Glutamatergic neuron (in vitro differentiated cells): ENCODE data around the gene HNRNPL. TPM values are rescaled to one million over a fixed set of nuclear protein-coding genes. Genes with fewer than 3 reads are reported as not detected.
"Not testable (repeated sequence)": the region's sequence is repeated elsewhere in the genome, so short reads cannot be mapped to it uniquely, and the experiment has no call there.

Experiments used
- DNase-seq: peaks from one replicate; pipeline ENCODE4 v3.0.0; 2022
- H3K27ac Mint-ChIP-seq: one replicate; pipeline ENCODE4 v1.8.0; 2020; ENCODE audit warnings: mild to moderate bottlenecking, mixed read lengths, inconsistent platforms; ENCODE audit not compliant: unreplicated experiment
- H3K27me3 Mint-ChIP-seq: one replicate; pipeline ENCODE4 v1.8.0; 2020; ENCODE audit warnings: mild to moderate bottlenecking, moderate library complexity, mixed read lengths, inconsistent platforms; ENCODE audit not compliant: unreplicated experiment
- H3K36me3 Mint-ChIP-seq: one replicate; pipeline ENCODE4 v1.8.0; 2020; ENCODE audit warnings: mild to moderate bottlenecking, mixed read lengths, inconsistent platforms; ENCODE audit not compliant: unreplicated experiment
- H3K4me1 Mint-ChIP-seq: one replicate; pipeline ENCODE4 v1.8.0; 2020; ENCODE audit warnings: mild to moderate bottlenecking, low read depth, mixed read lengths, inconsistent platforms; ENCODE audit not compliant: unreplicated experiment
- H3K4me3 Mint-ChIP-seq: one replicate; pipeline ENCODE4 v1.8.0; 2020; ENCODE audit warnings: mild to moderate bottlenecking, mixed read lengths, inconsistent platforms; ENCODE audit not compliant: unreplicated experiment
- H3K9me3 Mint-ChIP-seq: one replicate; pipeline ENCODE4 v1.8.0; 2020; ENCODE audit warnings: mild to moderate bottlenecking, moderate library complexity, mixed read lengths, inconsistent platforms; ENCODE audit not compliant: unreplicated experiment
- total RNA-seq: library from RNA; stranded (reverse); fragmentation: NEBNext Ultra II Directional; extraction: Animal tissue kit (Norgen Biotek cat#: 25700); gene quantifications from one replicate; pipeline ENCODE4 v1.2.1, GENCODE V29; 2021; ENCODE audit not compliant: unreplicated experiment
- TF ChIP-seq, protein P1 (sequence below): fragments of 200-600 bp; sonication (generic); IDR thresholded peaks from one replicate; pipeline ENCODE4 v1.5.0; 2021; ENCODE audit not compliant: partially characterized antibody, unreplicated experiment

Gene HNRNPL
- total RNA-seq, 1 donor from 2014 or later: 371 TPM

DNA sequence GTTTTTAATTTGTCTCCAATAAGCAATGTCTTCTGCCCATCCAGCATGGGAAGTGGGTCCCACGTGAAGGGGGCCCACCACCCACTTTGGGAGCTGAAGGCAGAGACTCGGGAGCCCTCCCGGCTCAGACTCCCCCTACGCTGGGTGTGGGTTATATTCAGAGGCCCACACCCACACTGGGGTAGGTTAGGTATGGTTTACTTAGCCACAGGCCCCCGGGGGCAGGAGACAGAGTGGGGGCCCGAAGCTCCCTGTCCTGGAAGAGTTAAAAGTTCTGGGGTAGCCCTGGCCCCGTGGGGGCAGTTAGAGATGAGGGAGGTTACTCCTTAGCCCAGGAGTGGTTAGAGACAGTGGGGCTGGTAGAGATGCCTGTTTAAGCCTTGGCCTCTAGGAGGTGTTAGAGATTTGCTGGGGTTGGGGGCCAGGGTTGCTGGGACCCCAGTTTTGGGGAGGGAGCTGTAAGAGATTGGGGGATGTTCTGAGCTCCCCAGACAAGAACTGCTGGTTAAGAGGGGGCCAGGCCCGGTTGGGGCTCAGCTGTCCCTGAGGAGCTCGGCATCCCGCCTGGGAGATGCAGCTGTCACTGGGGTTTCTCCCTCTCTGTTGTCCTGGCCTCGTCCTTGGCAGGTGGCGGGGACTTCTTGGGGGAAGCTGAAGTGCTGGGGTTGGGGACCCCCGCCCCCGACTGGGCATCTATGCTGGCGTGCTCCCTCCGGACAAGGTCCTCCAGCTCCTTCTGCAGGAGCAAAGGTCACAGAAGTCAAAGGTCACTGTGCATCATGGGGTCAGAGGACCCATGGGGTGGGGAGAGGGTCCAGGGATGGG lies 29.0 kb upstream of the HNRNPL start:
- DNase-seq: no peak
- H3K27ac Mint-ChIP-seq: no peak overlapping the region
- TF ChIP-seq, protein P1, sequence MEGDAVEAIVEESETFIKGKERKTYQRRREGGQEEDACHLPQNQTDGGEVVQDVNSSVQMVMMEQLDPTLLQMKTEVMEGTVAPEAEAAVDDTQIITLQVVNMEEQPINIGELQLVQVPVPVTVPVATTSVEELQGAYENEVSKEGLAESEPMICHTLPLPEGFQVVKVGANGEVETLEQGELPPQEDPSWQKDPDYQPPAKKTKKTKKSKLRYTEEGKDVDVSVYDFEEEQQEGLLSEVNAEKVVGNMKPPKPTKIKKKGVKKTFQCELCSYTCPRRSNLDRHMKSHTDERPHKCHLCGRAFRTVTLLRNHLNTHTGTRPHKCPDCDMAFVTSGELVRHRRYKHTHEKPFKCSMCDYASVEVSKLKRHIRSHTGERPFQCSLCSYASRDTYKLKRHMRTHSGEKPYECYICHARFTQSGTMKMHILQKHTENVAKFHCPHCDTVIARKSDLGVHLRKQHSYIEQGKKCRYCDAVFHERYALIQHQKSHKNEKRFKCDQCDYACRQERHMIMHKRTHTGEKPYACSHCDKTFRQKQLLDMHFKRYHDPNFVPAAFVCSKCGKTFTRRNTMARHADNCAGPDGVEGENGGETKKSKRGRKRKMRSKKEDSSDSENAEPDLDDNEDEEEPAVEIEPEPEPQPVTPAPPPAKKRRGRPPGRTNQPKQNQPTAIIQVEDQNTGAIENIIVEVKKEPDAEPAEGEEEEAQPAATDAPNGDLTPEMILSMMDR: no peak
- H3K4me3 Mint-ChIP-seq: no peak overlapping the region
- peaks cover 3% of the 10 kb centered on the region for H3K9me3 Mint-ChIP-seq
- no peaks in the 10 kb centered on the region for H3K36me3 Mint-ChIP-seq
- no peaks in the 10 kb centered on the region for H3K27me3 Mint-ChIP-seq
- peaks cover 18% of the 10 kb centered on the region for H3K4me1 Mint-ChIP-seq

GRCh38 chr19:38877781-38878574 lies 28.2 kb upstream of the HNRNPL start, which contains the start of gene RINL:
TSS of gene RINL (minus strand) at chr19:38878275. CDS start at chr19:38876742, 1,533 bp downstream.
- DNase-seq: no peak
- H3K9me3 Mint-ChIP-seq: peaks cover 3% of the 10 kb centered on the region
- H3K4me3 Mint-ChIP-seq: peak within 1 kb of the TSS; percentile 6
- H3K36me3 Mint-ChIP-seq: no peaks in the 10 kb centered on the region
- no peaks in the 10 kb centered on the region for H3K27me3 Mint-ChIP-seq
- peak within 1 kb of the TSS; percentile 82 for H3K27ac Mint-ChIP-seq
- TF ChIP-seq, protein P1: no peak
- peaks cover 18% of the 10 kb centered on the region for H3K4me1 Mint-ChIP-seq

DNA sequence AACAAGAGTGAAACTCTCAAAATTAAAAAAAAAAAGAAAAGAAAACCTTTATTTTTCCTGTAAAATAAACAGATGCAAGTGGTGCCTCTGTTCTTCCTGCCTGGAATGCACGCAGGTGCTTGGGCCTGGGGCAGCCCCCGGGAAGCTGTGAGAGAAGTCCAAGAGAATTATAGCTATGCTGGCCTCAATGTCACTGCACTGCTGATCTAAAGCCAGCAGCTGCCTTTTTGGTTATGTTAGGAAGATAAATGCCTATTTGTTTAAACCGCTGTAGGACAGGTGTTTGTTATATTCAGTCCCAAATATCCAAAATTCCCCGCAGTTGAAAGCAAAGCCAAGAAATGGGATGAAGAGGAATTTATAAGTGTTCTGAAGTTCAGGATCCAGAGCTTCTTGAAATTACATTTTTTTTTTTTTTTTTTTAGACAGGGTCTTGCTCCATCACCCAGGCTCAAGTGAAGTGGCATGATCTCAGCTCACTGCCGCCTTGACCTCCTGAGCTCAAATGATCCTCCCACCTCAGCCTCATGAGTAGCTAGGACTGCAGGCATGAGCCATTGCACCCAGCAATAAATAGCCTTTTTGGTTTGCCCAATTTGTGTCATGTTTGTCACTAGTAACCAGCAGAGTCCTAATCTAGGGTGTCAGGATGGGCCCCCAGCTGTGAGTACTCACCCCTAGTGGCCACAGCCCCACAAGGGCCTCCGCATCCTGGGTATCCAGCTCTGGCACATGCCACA lies 26.0 kb upstream of the HNRNPL start:
- DNase-seq: no peak
- H3K4me1 Mint-ChIP-seq: peaks cover 18% of the 10 kb centered on the region
- no peaks in the 10 kb centered on the region for H3K27me3 Mint-ChIP-seq
- H3K36me3 Mint-ChIP-seq: no peaks in the 10 kb centered on the region
- peaks cover 3% of the 10 kb centered on the region for H3K9me3 Mint-ChIP-seq
- TF ChIP-seq, protein P1: no peak
- H3K4me3 Mint-ChIP-seq: no peak overlapping the region
- no peak overlapping the region for H3K27ac Mint-ChIP-seq

DNA sequence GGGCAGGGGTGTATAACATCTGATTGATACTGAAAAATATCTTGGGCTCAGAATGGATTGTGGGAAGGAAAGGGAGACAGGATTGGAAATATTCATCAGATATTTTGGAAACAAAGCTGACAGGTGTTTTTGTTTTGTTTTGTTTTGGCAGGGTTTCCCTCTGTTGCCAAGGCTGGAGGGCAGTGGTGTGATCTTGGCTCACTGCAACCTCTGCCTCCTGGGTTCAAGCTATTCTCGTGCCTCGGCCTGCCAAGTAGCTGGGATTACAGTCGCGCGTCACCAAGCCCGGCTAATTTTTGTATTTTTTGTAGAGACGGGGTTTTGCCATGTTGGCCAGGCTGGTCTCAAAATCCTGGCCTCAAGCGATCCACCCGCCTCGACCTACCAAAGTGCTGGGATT lies 23.6 kb upstream of the HNRNPL start:
- H3K36me3 Mint-ChIP-seq, H3K27ac Mint-ChIP-seq, H3K9me3 Mint-ChIP-seq, DNase-seq, H3K4me3 Mint-ChIP-seq, H3K27me3 Mint-ChIP-seq: not testable (repeated sequence)
- peaks cover 12% of the 10 kb centered on the region for H3K4me1 Mint-ChIP-seq

DNA sequence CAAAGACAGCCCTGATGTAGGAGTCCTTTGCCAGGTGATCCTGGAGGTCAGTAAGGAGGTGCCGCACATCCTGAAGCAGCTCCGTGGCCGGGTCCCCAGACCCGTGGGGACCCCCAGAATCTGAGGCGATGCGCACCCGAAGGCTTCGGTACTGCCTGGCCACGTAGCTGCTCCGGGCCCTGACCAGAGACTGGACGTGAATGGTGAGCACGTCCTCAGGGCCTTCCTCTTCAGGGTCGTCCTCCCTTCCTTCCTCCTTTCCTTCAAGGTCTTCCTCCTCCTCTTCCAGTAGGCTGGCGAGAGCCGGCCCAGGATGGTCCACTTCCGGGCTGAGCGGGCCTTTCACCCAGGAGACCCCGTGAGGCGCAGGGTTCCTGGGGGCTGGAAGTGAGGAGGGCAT lies 20.8 kb upstream of the HNRNPL start:
- no peak overlapping the region for H3K4me3 Mint-ChIP-seq
- H3K36me3 Mint-ChIP-seq: no peaks in the 10 kb centered on the region
- TF ChIP-seq, protein P1: no peak
- peaks cover 7% of the 10 kb centered on the region for H3K27me3 Mint-ChIP-seq
- no peak overlapping the region for H3K27ac Mint-ChIP-seq
- H3K9me3 Mint-ChIP-seq: peaks cover 4% of the 10 kb centered on the region
- DNase-seq: no peak
- H3K4me1 Mint-ChIP-seq: no peaks in the 10 kb centered on the region
